BE2C (cell line): ENCODE data around the gene ALX1. TPM values are rescaled to one million over a fixed set of nuclear protein-coding genes. Genes with fewer than 3 reads are reported as not detected.
A peak's percentile ranks its signal among the peaks of the same experiment; 100 is the strongest.

Experiments
- DNase-seq: peaks from one replicate; pipeline ENCODE4 v3.0.0-alpha.2; 2020
- H3K27me3 ChIP-seq: fragments of 250-450 bp; sonication (Bioruptor Pico); 2 replicates; pipeline ENCODE4 v1.5.1; 2020; ENCODE audit warnings: mild to moderate bottlenecking
- H3K36me3 ChIP-seq: fragments of 250-450 bp; sonication (Bioruptor Pico); 2 replicates; pipeline ENCODE4 v1.5.1; 2020; ENCODE audit warnings: mild to moderate bottlenecking
- H3K4me1 ChIP-seq: fragments of 250-450 bp; sonication (Bioruptor Pico); 2 replicates; pipeline ENCODE4 v1.5.1; 2020
- H3K4me3 ChIP-seq: 2 replicates; pipeline ENCODE4 v1.5.1; 2011; ENCODE audit warnings: low read depth, low read length
- H3K9me3 ChIP-seq: fragments of 250-450 bp; sonication (Bioruptor Pico); 2 replicates; pipeline ENCODE4 v1.5.1; 2020
- CTCF ChIP-seq: IDR thresholded peaks from 2 replicates; pipeline ENCODE4 v1.5.1; 2012; ENCODE audit warnings: mild to moderate bottlenecking, low read depth, low read length
- polyA plus RNA-seq: library from polyadenylated mRNA; unstranded; fragments of >200 nt; gene quantifications from one replicate; pipeline ENCODE4 v1.2.1, GENCODE V29; 2012; ENCODE audit warnings: low read depth, missing spikeins; ENCODE audit not compliant: insufficient read length, insufficient read depth

Gene ALX1
- not detected for polyA plus RNA-seq

GRCh38 chr12:85280165-85280983, at the start of gene ALX1:
Gene ALX1 (plus strand): TSS chr12:85280220. CDS start chr12:85280262, 42 bp downstream.
- Histone ChIP-seq H3K36me3 (no peaks in the 10 kb centered on the region), H3K27me3 (peaks cover 89% of the 10 kb centered on the region), H3K4me1 (no peaks in the 10 kb centered on the region), H3K4me3 (peak within 1 kb of the TSS; percentile 28), H3K9me3 (0 out of 2 replicates have a peak, but pooled peaks cover 3% of the 10 kb centered on the region)
- DNase-seq: no peak
- no peak for TF ChIP-seq CTCF

GRCh38 chr12:85237327-85237726, 42.7 kb upstream of the ALX1 start:
- Histone ChIP-seq H3K4me3 (no peak overlapping the region), H3K36me3 (no peaks in the 10 kb centered on the region), H3K9me3 (no peaks in the 10 kb centered on the region), H3K4me1 (no peaks in the 10 kb centered on the region), H3K27me3 (no peaks in the 10 kb centered on the region; the same call in none of the 2 replicates)
- no peak for TF ChIP-seq CTCF
- DNase-seq: no peak

DNA sequence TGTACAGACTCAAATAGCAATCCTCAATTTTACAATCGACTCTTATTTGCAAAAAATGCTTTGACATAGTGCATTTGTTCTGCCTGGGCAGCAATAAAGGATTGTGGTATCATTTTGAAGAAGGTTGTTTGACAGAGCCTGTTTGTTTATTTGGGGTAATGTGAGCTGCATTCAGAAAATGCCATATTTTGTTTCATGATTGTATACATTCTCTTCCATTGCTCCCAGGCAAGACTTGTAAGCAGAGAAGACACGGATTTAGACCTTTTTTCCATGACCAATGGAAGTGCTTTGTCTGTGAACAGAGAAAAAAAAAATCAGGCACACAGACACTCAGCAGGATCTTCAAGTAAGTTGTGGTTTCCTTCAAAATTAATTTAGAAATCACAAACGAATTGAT, 35.5 kb upstream of the ALX1 start:
- DNase-seq: no peak
- Histone ChIP-seq H3K4me1 (no peaks in the 10 kb centered on the region), H3K27me3 (no peaks in the 10 kb centered on the region; the same call in none of the 2 replicates), H3K36me3 (no peaks in the 10 kb centered on the region), H3K9me3 (no peaks in the 10 kb centered on the region), H3K4me3 (no peak overlapping the region)
- TF ChIP-seq CTCF: no peak

DNA sequence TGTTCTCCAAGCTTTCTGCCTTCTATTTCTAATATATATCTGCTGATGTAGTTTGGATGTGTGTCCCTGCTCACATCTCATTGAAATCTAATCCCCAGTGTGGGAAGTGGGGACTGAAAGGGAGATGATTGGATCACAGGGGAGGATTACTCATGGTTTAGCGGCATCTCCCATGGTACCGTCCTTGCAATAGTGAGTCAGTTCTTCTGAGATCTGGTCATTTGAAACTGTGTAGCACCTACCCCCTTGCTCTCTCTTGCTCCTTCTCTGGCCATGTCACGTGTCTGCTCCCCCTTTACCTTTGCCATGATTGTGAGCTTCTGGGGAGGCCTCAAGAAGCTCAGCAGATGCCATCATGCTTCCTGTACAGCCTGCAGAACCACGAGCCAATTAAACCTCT, 26.2 kb upstream of the ALX1 start:
- Histone ChIP-seq H3K4me1 (no peaks in the 10 kb centered on the region), H3K27me3 (0 out of 2 replicates have a peak, but pooled peaks cover 3% of the 10 kb centered on the region), H3K9me3 (no peaks in the 10 kb centered on the region), H3K4me3 (no peak overlapping the region), H3K36me3 (no peaks in the 10 kb centered on the region)
- DNase-seq: no peak
- no peak for TF ChIP-seq CTCF

GRCh38 chr12:85257671-85258070, 22.3 kb upstream of the ALX1 start:
- no peaks in the 10 kb centered on the region for H3K4me1 ChIP-seq
- TF ChIP-seq CTCF: no peak
- DNase-seq: no peak
- H3K36me3 ChIP-seq: no peaks in the 10 kb centered on the region
- H3K9me3 ChIP-seq: no peaks in the 10 kb centered on the region
- H3K27me3 ChIP-seq: peaks cover 9% of the 10 kb centered on the region
- H3K4me3 ChIP-seq: no peak overlapping the region

DNA sequence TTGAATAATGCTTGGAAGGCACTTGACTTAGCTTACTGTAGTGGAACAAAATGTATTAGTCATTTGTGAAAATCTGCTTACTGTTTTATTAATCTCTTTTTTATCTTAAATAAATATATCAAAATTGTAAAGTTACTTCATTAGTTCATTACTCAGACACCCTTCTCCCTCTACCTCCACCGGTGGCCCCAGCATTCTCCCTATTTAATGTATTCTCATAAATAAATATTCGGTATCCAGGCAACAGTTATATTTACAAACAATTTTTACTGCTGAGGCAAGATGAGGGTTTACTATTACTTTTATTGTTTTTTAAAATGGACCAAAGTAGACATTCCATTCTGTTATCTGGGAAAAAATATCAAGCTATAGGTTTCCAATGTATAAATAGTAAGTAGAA, 19.6 kb upstream of the ALX1 start:
- Histone ChIP-seq H3K36me3 (no peaks in the 10 kb centered on the region), H3K4me3 (no peak overlapping the region), H3K9me3 (no peaks in the 10 kb centered on the region), H3K4me1 (no peaks in the 10 kb centered on the region), H3K27me3 (peaks cover 16% of the 10 kb centered on the region)
- no peak for DNase-seq
- no peak for TF ChIP-seq CTCF
